GM13976 (cell line): ENCODE data around the gene RNF220.

ENCODE experiments used
- DNase-seq: peaks from one replicate; pipeline ENCODE4 v3.0.0; 2012; ENCODE audit warnings: low spot score
- in situ Hi-C: fragments of 300-500 bp; cut with MboI; formaldehyde crosslinking; loops from one replicate; pipeline ENCODE4 v1.12.0; 2022; ENCODE audit warnings: low sequenced_read_pairs, mixed read lengths, inconsistent platforms; ENCODE audit not compliant: unreplicated experiment
- TF ChIP-seq, protein P1 (sequence below): IDR thresholded peaks from 2 replicates; pipeline ENCODE4 v1.5.1; 2012; ENCODE audit warnings: borderline replicate concordance, mild to moderate bottlenecking; ENCODE audit not compliant: insufficient read depth; ENCODE audit errors: extremely low read depth, missing control alignments, control extremely low read depth

The RNF220 gene

GRCh38 chr1:44646261-44647110, 241.4 kb downstream of the RNF220 start:
- TF ChIP-seq, protein P1, sequence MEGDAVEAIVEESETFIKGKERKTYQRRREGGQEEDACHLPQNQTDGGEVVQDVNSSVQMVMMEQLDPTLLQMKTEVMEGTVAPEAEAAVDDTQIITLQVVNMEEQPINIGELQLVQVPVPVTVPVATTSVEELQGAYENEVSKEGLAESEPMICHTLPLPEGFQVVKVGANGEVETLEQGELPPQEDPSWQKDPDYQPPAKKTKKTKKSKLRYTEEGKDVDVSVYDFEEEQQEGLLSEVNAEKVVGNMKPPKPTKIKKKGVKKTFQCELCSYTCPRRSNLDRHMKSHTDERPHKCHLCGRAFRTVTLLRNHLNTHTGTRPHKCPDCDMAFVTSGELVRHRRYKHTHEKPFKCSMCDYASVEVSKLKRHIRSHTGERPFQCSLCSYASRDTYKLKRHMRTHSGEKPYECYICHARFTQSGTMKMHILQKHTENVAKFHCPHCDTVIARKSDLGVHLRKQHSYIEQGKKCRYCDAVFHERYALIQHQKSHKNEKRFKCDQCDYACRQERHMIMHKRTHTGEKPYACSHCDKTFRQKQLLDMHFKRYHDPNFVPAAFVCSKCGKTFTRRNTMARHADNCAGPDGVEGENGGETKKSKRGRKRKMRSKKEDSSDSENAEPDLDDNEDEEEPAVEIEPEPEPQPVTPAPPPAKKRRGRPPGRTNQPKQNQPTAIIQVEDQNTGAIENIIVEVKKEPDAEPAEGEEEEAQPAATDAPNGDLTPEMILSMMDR, result no peak
- in situ Hi-C loops, result no loop called here
- no peak for DNase-seq

DNA sequence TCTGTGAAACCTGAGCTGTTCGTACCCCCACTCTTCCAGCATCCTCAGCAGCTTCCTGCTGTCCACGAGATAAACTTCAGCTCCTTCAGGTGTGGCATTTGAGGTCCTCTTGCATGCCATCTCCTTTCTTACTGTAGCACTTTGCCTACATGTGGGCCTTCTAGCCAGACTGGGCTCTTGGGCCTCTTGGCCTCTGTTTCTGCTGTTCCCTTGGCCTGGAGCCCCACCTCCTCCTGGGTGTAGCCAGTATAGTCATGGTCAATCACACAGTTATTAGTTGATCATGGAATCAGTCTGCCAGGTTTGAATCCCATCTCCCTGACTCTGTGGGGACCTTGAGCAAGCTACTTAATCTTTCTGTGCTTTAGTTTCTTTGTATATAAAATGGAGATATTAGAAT, 242.8 kb downstream of the RNF220 start:
- TF ChIP-seq, protein P1, result no peak
- in situ Hi-C loops, result no loop called here
- no peak for DNase-seq

- TF ChIP-seq, protein P1, result no peak
- no peak for DNase-seq
- in situ Hi-C loops, result no loop called here
Measured at GRCh38 chr1:44648529-44649250, 243.6 kb downstream of the RNF220 start.

- in situ Hi-C loops, result no loop called here
- no peak for DNase-seq
- TF ChIP-seq, protein P1, result no peak
Measured at GRCh38 chr1:44649788-44650158, 244.7 kb downstream of the RNF220 start.

DNA sequence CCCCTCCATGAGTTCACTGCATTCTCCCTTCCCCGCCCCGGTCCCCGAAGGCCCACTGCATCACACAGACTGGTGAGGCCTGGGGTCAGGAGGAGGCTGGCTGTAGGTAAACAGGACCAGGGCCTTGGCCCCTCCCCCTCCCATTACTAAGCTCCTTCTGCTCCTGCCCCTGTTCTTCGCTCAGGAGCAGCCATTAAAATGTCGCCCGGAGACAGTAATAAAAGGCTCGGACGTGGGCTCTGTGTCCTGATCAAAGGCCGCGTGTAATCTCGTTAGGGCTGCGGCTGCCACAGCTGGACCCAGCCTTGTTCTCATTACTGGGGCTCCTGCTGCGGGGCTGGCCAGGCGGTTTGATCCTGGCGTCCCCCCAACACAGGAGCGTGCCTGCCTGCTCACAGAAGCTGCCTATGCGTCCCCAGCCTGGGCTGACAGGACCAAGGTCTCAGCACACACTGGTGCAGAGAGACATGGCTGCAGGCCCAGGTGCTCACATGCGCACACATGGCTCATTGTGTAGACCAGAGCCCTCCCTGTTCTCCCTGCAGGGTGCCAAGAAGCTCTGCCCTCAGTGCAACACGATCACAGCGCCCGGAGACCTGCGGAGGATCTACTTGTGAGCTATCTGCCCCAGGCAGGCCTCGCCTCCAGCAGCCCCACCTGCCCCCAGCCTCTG, 245.2 kb downstream of the RNF220 start:
- TF ChIP-seq, protein P1, result no peak
- in situ Hi-C loops, result no loop called here
- no peak for DNase-seq

- TF ChIP-seq, protein P1, result no peak
- no peak for DNase-seq
- in situ Hi-C loops, result no loop called here
Measured at GRCh38 chr1:44651069-44651468, 246.0 kb downstream of the RNF220 start.
